Stomach (tissue), 9 donors: ENCODE measurements around the gene SYDE1. TPM values are rescaled to one million over a fixed set of nuclear protein-coding genes. Genes with fewer than 3 reads are reported as not detected.

ENCODE experiments used
- DNase-seq, 2 donors: peaks; one replicate each; pipeline versions ENCODE4 v3.0.0 to v3.0.0-alpha.2; 2013 to 2019
- H3K27ac ChIP-seq, 5 donors: fragments of 200-600 bp in 4 of 5; sonication (generic) in 4 of 5; one replicate each; pipeline ENCODE4 v1.5.1; 2013 to 2019; ENCODE audit warnings: mild to moderate bottlenecking in 1 of 5, moderate library complexity in 1 of 5
- H3K27me3 ChIP-seq, 3 donors: fragments of 200-600 bp; sonication (generic); one replicate each; pipeline ENCODE4 v1.5.1; 2017 to 2019; ENCODE audit warnings: mixed run types in 1 of 3
- H3K36me3 ChIP-seq, 4 donors: fragments of 200-600 bp; sonication (generic); 1 replicate in 3 of 4; 2 replicates in 1 of 4; pipeline ENCODE4 v1.5.1; 2016 to 2019
- H3K4me1 ChIP-seq, 4 donors: fragments of 200-600 bp; sonication (generic); one replicate each; pipeline ENCODE4 v1.5.1; 2016 to 2019
- H3K4me3 ChIP-seq, 4 donors: fragments of 200-600 bp; sonication (generic) in 3 of 4; one replicate each; pipeline ENCODE4 v1.5.1; 2016 to 2019; ENCODE audit warnings: mild to moderate bottlenecking in 1 of 4
- H3K9me3 ChIP-seq, 4 donors: fragments of 200-600 bp; sonication (generic); one replicate each; pipeline ENCODE4 v1.5.1; 2016 to 2019
- EP300 ChIP-seq: sonication (generic); formaldehyde crosslinking; IDR thresholded peaks from one replicate; pipeline ENCODE4 v1.6.1; 2017; ENCODE audit warnings: antibody characterized with exemption
- POLR2A ChIP-seq, 4 donors: fragments of 450-650 bp; IDR thresholded peaks; one replicate each; pipeline ENCODE4 v1.6.1; 2016; ENCODE audit warnings: antibody characterized with exemption in 4 of 4, control low read depth in 2 of 4, mild to moderate bottlenecking in 1 of 4, moderate library complexity in 1 of 4
- POLR2AphosphoS5 ChIP-seq, 3 donors: sonication (generic); formaldehyde crosslinking; IDR thresholded peaks; one replicate each; pipeline ENCODE4 v1.6.1; 2016; ENCODE audit warnings: antibody characterized with exemption in 3 of 3
- WGBS, 5 donors: extraction: QIAGEN DNeasy Blood & Tissue Kit in 3 of 5; methylation state at CpG; one replicate each; pipeline versions ENCODE4 v1.1.5 to v1.1.7; 2013 to 2018; 5-methylcytosine and 5-hydroxymethylcytosine counted together
- intact Hi-C: fragments of 100-400 bp; cut with DNase I; formaldehyde crosslinking; loops from one replicate; pipeline ENCODE4 v1.15.1; 2023; ENCODE audit warnings: low total_unique reads
- polyA plus RNA-seq, 3 donors: library from polyadenylated mRNA; stranded (reverse); fragments of 200-250 nt; gene quantifications; one replicate each; pipeline ENCODE4 v1.2.3, GENCODE V29; 2013
- total RNA-seq, 5 donors: library from RNA; depleted of rRNA; stranded (reverse); fragments of >200 nt; gene quantifications; one replicate each; pipeline versions ENCODE4 v1.1.0 to v1.2.3, GENCODE V29; 2014 to 2016
- TF ChIP-seq, protein P1 (sequence below), 7 experiments: fragments of 450-650 bp in 4 of 7; fragments of 200-600 bp in 3 of 7; sonication (generic) in 3 of 7; IDR thresholded peaks; one replicate each; pipeline ENCODE4 v1.5.1; 2016 to 2019; ENCODE audit warnings: antibody characterized with exemption in 7 of 7, control low read depth in 2 of 7, mild to moderate bottlenecking in 1 of 7
- donor health status: healthy with polysubstance abuse.
- donor health status: Bipolar disorder and iron deficiency.
- donor health status: healthy.

SYDE1 gene
- total and polyA plus RNA-seq, 8 donors = 2.0 to 19.6 (median 9.6) TPM

DNA sequence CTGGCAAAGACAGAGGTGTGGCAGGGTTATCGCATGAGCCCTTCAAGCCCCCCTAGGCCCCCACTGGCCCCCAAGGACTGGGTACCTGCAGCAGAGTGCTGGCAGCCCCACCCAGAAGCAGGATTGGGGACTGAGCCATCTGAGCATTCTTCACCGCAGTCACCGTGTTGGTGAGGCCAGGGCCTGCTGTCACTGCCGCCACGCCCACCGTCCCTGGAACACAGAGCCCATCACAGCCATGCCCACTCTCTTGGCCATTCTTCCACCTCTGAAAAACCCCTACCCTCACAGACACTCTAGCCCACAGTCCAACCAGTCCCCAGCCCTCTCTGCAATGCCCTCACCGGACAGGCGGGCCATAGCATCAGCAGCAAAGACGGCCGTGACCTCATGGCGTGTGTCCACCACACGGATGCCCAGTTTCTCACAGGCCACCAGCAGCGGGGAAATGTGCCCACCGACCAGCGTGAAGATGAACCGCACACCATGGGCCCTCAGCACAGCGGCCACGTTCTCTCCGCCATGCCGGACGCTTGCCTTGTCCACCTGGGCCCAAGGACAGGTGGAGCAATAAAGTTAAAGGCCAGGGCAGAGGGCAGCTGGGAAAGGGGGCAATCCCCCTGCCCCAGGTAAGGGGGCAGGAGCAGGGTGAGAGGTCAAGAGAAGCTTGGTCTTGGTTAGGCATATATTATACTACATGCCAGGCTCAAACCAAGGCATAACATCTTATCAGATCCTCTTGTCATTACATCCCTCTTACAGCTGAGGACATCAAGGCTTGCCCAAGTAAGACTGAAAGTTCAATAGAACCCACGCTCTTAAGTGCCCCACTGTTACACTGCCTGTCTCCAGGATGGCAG, 16.1 kb downstream of the SYDE1 start:
- intact Hi-C loops = no loop called here
- Histone ChIP-seq H3K27ac (peak overlapping the region; percentile 88 to 94 (median 91)), H3K36me3 (peaks cover 39 to 52% (median 50%) of the 10 kb centered on the region in 4 donors), H3K4me1 (peaks cover 15 to 34% (median 25%) of the 10 kb centered on the region in 4 donors), H3K9me3 (no peaks in the 10 kb centered on the region), H3K4me3 (peak overlapping the region in 1 of 4 donors; percentile 77), H3K27me3 (no peaks in the 10 kb centered on the region)
- no peak for DNase-seq
- WGBS, 5 donors = 91 to 96% (median 95%) methylated on average over 20 to 22 of the region's 22 CpGs
- TF ChIP-seq POLR2A (IDR thresholded peaks at IDR 0.05) = no peak

DNA sequence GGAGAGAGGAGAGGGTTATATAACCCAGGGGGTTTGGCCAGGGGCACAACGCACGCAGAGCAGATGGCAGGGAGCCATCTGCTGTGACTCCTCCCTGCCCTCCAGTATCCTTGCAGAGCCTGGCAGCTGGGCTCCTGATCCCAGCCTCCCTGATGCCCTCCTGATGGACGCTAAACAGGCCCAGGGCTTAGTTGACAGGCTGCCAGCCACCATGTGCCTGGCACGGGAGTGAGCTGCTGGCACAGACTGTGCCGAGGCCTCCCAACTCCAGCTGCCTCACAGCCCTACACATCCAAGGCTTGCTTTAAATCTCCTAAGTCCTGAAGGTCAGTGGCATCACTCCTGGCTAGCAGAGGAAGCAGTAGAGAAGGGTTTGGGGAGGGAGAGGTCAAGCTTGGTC, 16.7 kb downstream of the SYDE1 start:
- Histone ChIP-seq H3K9me3 (no peaks in the 10 kb centered on the region), H3K27ac (peak overlapping the region; percentile 88 to 94 (median 91)), H3K4me1 (peaks cover 15 to 34% (median 25%) of the 10 kb centered on the region in 4 donors), H3K27me3 (no peaks in the 10 kb centered on the region), H3K36me3 (peaks cover 33 to 46% (median 43%) of the 10 kb centered on the region in 4 donors), H3K4me3 (peak overlapping the region in 3 of 4 donors; percentile 65 to 77 (median 69))
- peak; percentile 74 to 83 for DNase-seq
- TF ChIP-seq POLR2AphosphoS5 (IDR thresholded peaks at IDR 0.05) (peak; percentile 69 to 91 (median 70)), POLR2A (IDR thresholded peaks at IDR 0.05) (no peak), EP300 (peak; percentile 79)
- TF ChIP-seq, protein P1, sequence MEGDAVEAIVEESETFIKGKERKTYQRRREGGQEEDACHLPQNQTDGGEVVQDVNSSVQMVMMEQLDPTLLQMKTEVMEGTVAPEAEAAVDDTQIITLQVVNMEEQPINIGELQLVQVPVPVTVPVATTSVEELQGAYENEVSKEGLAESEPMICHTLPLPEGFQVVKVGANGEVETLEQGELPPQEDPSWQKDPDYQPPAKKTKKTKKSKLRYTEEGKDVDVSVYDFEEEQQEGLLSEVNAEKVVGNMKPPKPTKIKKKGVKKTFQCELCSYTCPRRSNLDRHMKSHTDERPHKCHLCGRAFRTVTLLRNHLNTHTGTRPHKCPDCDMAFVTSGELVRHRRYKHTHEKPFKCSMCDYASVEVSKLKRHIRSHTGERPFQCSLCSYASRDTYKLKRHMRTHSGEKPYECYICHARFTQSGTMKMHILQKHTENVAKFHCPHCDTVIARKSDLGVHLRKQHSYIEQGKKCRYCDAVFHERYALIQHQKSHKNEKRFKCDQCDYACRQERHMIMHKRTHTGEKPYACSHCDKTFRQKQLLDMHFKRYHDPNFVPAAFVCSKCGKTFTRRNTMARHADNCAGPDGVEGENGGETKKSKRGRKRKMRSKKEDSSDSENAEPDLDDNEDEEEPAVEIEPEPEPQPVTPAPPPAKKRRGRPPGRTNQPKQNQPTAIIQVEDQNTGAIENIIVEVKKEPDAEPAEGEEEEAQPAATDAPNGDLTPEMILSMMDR (IDR thresholded peaks at IDR 0.05) = no peak
- intact Hi-C loops = no loop called here
- WGBS, 5 donors = 14 to 28% (median 18%) methylated on average over 5 of the region's 5 CpGs

DNA sequence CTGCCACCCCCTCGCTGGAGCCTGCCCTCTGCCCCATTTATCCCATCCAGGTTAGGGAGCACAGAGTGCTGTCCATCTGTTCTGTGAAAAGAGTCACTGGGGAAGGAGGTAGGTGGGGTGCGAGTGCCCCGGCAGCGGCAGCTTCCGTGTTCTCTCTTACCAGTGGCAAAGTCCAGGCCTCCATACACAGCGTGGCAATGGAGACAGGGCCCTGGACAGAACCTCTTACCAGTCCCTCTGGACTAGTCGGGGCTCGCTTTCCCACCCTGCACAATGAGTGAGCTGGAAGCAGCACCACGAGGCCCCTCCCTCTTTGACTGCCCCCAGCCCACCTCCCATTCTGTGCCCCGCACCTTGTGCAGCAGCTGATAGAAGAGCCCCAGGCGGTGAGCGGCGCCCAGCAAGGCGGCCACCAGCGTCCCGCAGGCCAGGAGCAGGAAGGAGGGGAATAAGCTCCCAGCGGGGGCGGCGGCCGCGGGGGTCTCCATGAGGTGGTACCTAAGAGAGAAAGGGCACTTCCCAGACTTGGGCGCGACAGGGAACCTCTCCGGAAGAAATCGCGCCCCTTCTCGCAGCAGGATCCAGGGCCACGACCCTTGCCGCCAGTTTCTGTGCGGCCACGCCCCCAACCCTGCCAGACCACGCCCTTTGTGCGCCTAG, 17.5 kb downstream of the SYDE1 start:
- TF ChIP-seq POLR2A (IDR thresholded peaks at IDR 0.05) (no peak), POLR2AphosphoS5 (IDR thresholded peaks at IDR 0.05) (no peak), EP300 (no peak)
- TF ChIP-seq, protein P1 (IDR thresholded peaks at IDR 0.05) = no peak
- H3K4me3 ChIP-seq = peak overlapping the region; percentile 65 to 77 (median 70)
- peaks cover 25 to 38% (median 35%) of the 10 kb centered on the region in 4 donors for H3K36me3 ChIP-seq
- H3K27me3 ChIP-seq = no peaks in the 10 kb centered on the region
- intact Hi-C loops = no loop called here
- no peaks in the 10 kb centered on the region for H3K9me3 ChIP-seq
- 0 to 3% (median 1%) methylated on average over 14 to 33 of the region's 33 CpGs for WGBS, 5 donors
- peaks cover 15 to 34% (median 25%) of the 10 kb centered on the region in 4 donors for H3K4me1 ChIP-seq
- peak; percentile 55 to 67 for DNase-seq
- H3K27ac ChIP-seq = peak overlapping the region; percentile 88 to 94 (median 91)

DNA sequence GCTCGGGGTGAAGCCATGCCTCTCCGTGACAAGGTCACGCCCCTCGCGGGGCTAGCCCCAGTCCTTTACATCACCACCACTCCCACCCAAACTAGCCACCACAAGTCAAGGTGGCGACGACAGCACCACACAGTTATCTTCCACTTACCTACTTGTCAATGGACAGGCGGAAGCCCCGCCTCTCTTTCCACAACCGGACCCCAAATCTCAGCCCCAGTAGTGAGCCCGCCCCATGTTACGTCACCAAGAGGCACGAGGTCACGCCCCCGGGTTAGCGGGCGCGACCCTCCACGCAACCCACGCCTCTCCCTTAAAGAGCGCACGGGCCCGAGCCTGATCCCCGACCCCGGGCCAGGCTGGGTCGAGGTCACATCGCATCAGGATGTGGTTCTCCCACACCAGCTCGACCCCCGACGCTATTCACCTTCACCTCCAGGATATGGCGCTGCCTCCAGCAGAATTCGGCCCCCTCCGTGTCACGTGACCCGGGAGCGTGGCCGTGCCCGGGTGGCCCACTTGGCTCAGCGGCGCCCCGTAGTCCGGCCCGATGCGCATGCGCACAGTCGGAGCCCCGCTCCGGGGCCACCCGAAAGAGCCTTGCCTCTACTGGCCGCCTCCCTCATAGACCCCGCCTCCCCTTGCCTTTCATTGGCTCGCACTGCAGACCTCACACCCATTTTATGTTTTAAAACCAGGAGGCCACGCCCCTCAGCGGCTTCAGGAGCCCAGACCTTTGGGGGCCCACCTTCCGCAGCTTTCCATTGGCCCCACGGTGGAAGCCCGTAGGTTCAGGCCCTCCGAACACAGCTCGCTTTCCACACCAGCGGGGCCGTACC, 18.2 kb downstream of the SYDE1 start:
- intact Hi-C loops = no loop called here
- WGBS, 5 donors = 0 to 1% (median 1%) methylated on average over 42 to 61 of the region's 61 CpGs
- H3K27ac ChIP-seq = peak overlapping the region; percentile 88 to 94 (median 91)
- no peaks in the 10 kb centered on the region for H3K9me3 ChIP-seq
- peaks cover 17 to 30% (median 28%) of the 10 kb centered on the region in 4 donors for H3K36me3 ChIP-seq
- H3K4me3 ChIP-seq = peak overlapping the region; percentile 65 to 77 (median 70)
- peaks cover 15 to 34% (median 25%) of the 10 kb centered on the region in 4 donors for H3K4me1 ChIP-seq
- peak; percentile 98 to 100 for DNase-seq
- no peaks in the 10 kb centered on the region for H3K27me3 ChIP-seq
- TF ChIP-seq POLR2AphosphoS5 (IDR thresholded peaks at IDR 0.05) = peak; percentile 77 to 95 (median 79)
- TF ChIP-seq EP300 = peak; percentile 29
- TF ChIP-seq, protein P1 (IDR thresholded peaks at IDR 0.05) = peak in 1 of 7 experiments; percentile 28
- TF ChIP-seq POLR2A (IDR thresholded peaks at IDR 0.05) = no peak
